Measurements from ENCODE around the gene MYRF. TPM values are rescaled to one million over a fixed set of nuclear protein-coding genes. Genes with fewer than 3 reads are reported as not detected.

Gene MYRF
- total RNA-seq, 2 experiments from 2014 or later: 0.19 to 1.1 TPM

DNA sequence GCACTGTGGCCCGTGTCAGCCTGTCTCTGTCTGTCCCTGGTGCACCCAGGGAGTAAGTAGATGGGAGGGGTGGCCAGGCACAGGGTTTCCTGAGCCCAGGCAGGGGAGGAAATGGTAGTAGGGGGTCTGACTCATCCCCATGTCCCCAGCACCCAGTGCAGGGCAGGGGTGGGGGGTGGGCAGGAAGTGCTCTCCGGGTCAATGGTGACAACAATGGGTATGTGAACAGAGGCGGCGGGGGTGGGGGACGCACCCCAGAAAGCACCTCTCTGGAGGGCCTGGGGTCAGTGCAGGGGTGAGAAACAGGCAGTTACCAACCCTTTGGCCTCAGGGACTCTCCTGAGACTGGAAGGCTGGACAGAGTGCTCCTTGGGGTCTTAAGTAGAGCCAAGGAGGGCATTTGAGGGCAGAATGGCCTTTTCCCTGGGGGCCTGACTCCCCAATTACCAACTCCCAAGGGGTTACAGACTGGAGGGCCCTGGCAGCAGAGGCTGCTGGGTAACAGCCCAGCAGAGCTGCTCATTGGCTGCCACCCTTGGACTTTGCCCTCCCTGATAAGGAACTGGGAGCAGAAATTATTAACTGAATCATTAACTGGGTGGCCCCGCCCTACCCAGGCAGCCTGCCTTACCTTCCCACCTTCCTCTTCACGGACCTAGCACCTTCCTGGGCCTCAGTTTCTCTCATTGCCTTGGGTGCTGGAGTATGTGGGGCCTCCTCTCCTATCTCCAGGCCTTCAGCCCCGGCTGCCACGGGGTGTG is 4.2 kb downstream of the MYRF start:
- no peak for DNase-seq (ENCODE audit: low spot score)
- ChIA-PET POLR2A (no interaction called here), CTCF (ENCODE audit: unreplicated experiment) (no interaction called here)
- Histone ChIP-seq H3K36me3 (ENCODE audit: insufficient read depth, low read length) (no peaks in the 10 kb centered on the region), H3K79me2 (ENCODE audit: insufficient read depth, low read depth, low read length) (no peaks in the 10 kb centered on the region), H2AFZ (ENCODE audit: low read length) (0 out of 2 replicates have a peak overlapping the region, but pooled peaks have one; percentile 4), H3K4me2 (ENCODE audit: low read length) (0 out of 2 replicates have a peak overlapping the region, but pooled peaks have one; percentile 10), H3K9me3 (ENCODE audit: low read length) (no peaks in the 10 kb centered on the region), H3K4me1 (ENCODE audit: insufficient read depth, low read length, poor library complexity, severe bottlenecking) (peaks cover 10% of the 10 kb centered on the region), H3K27ac (ENCODE audit: low read depth, low read length, poor library complexity, severe bottlenecking) (no peak overlapping the region), H3K4me3 (ENCODE audit: low read depth, low read length, poor library complexity, severe bottlenecking) (no peak overlapping the region), H4K20me1 (ENCODE audit: insufficient read depth, low read length) (no peaks in the 10 kb centered on the region), H3K9me2 (ENCODE audit: insufficient read depth, low read length) (no peaks in the 10 kb centered on the region)
- intact Hi-C loops (cut with micrococcal nuclease; ENCODE audit: unreplicated experiment): no loop called here
- TF ChIP-seq EZH2phosphoT487 (IDR thresholded peaks at IDR 0.05; ENCODE audit: borderline replicate concordance, low read depth, low read length) (no peak), CTCF (conservative IDR thresholded peaks at IDR 0.05; ENCODE audit: low read length) (no peak)
- BruUV-seq (replicated peaks): no TSS peak

GRCh38 chr11:61757213-61757862 is 4.9 kb downstream of the MYRF start:
- H3K9me3 ChIP-seq (ENCODE audit: low read length): no peaks in the 10 kb centered on the region
- 0 out of 2 replicates have a peak overlapping the region, but pooled peaks have one; percentile 10 for H3K4me2 ChIP-seq (ENCODE audit: low read length)
- no peaks in the 10 kb centered on the region for H3K79me2 ChIP-seq (ENCODE audit: insufficient read depth, low read depth, low read length)
- H2AFZ ChIP-seq (ENCODE audit: low read length): 0 out of 2 replicates have a peak overlapping the region, but pooled peaks have one; percentile 4
- H3K9me2 ChIP-seq (ENCODE audit: insufficient read depth, low read length): no peaks in the 10 kb centered on the region
- no peak for DNase-seq (ENCODE audit: low spot score)
- intact Hi-C loops (cut with micrococcal nuclease; ENCODE audit: unreplicated experiment): no loop called here
- H3K4me1 ChIP-seq (ENCODE audit: insufficient read depth, low read length, poor library complexity, severe bottlenecking): peaks cover 10% of the 10 kb centered on the region
- ChIA-PET POLR2A (no interaction called here), CTCF (ENCODE audit: unreplicated experiment) (no interaction called here)
- H3K4me3 ChIP-seq (ENCODE audit: low read depth, low read length, poor library complexity, severe bottlenecking): no peak overlapping the region
- H4K20me1 ChIP-seq (ENCODE audit: insufficient read depth, low read length): no peaks in the 10 kb centered on the region
- no peaks in the 10 kb centered on the region for H3K36me3 ChIP-seq (ENCODE audit: insufficient read depth, low read length)
- BruUV-seq (replicated peaks): no TSS peak
- no peak overlapping the region for H3K27ac ChIP-seq (ENCODE audit: low read depth, low read length, poor library complexity, severe bottlenecking)
- TF ChIP-seq EZH2phosphoT487 (IDR thresholded peaks at IDR 0.05; ENCODE audit: borderline replicate concordance, low read depth, low read length) (no peak), CTCF (conservative IDR thresholded peaks at IDR 0.05; ENCODE audit: low read length) (no peak)

DNA sequence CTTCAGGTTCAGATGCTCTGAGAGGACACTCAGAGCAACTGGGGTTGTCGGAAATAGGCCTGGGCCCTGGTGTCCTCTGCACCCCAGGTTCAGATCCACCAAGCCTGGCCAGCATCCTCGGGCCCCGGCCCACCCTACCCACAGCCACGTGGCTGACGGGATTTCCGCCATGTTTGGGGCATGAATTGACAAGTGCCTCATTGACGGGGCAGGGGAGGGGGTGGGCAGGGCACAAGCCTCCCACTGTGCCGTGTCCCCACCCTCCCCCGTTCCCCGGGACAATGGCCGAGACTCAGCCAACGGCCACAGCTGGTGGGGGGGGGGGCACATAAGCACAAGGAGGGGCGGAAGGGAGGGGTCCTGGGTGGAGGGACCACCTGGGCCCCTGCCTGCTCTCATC is 8.5 kb downstream of the MYRF start:
- Histone ChIP-seq H2AFZ (ENCODE audit: low read length) (no peak overlapping the region), H3K27ac (ENCODE audit: low read depth, low read length, poor library complexity, severe bottlenecking) (no peak overlapping the region), H3K79me2 (ENCODE audit: insufficient read depth, low read depth, low read length) (no peaks in the 10 kb centered on the region), H3K9me2 (ENCODE audit: insufficient read depth, low read length) (no peaks in the 10 kb centered on the region), H4K20me1 (ENCODE audit: insufficient read depth, low read length) (no peaks in the 10 kb centered on the region), H3K36me3 (ENCODE audit: insufficient read depth, low read length) (no peaks in the 10 kb centered on the region), H3K4me1 (ENCODE audit: insufficient read depth, low read length, poor library complexity, severe bottlenecking) (peaks cover 10% of the 10 kb centered on the region), H3K4me2 (ENCODE audit: low read length) (no peak overlapping the region), H3K9me3 (ENCODE audit: low read length) (no peaks in the 10 kb centered on the region), H3K4me3 (ENCODE audit: low read depth, low read length, poor library complexity, severe bottlenecking) (no peak overlapping the region)
- POLR2A ChIA-PET: no interaction called here
- CTCF ChIA-PET (ENCODE audit: unreplicated experiment): interaction anchor here (0.6 kb wide), 1 partner anchor 355 kb away, joined by 3 read pairs; no protein-coding TSS in a partner anchor
- BruUV-seq (replicated peaks): no TSS peak
- TF ChIP-seq CTCF (conservative IDR thresholded peaks at IDR 0.05; ENCODE audit: low read length): no peak
- no peak for TF ChIP-seq EZH2phosphoT487 (IDR thresholded peaks at IDR 0.05; ENCODE audit: borderline replicate concordance, low read depth, low read length)
- DNase-seq (ENCODE audit: low spot score): no peak
- intact Hi-C loops (cut with micrococcal nuclease; ENCODE audit: unreplicated experiment): no loop called here

All from OCI-LY7 (cell line).